ENCODE results near the gene SUGP1. TPM values are rescaled to one million over a fixed set of nuclear protein-coding genes. Genes with fewer than 3 reads are reported as not detected.

Gene SUGP1
- total and polyA plus RNA-seq, 4 donors: 11.2 to 18.9 (median 14.8) TPM

DNA sequence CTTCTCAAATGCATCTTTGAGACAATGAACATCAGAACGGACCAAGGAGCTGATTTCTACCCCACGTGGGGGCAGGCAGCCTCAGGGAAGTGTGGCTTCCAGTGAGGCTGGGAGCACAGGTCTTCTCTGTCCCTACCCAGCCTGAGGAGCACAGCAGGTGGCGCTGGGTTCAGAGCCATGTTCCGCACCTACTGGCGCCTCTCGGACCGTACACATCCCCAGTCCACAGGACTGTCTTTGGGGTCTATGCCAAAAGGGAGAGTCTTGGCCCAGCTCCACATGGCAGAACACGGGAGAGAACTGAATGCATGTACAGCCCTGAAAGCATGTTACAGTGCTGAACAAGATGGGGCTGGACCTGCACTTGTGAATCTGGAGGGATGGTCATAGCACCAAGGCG lies 22.6 kb downstream of the SUGP1 start:
- Histone ChIP-seq H3K4me3 (ENCODE audit: low read depth in 1 of 3, low read length in 3 of 3) (no peak overlapping the region), H3K27me3 (ENCODE audit: control insufficient read depth in 4 of 4, insufficient read depth in 4 of 4, low read length in 3 of 4) (no peaks in the 10 kb centered on the region), H3K9ac (ENCODE audit: low read depth in 1 of 2, low read length in 2 of 2) (no peak overlapping the region), H3K4me1 (ENCODE audit: control insufficient read depth in 4 of 4, insufficient read depth in 4 of 4, low read length in 3 of 4) (peaks cover 8 to 19% (median 15%) of the 10 kb centered on the region in 4 donors), H3K27ac (ENCODE audit: low read depth in 1 of 2, low read length in 2 of 2) (peak overlapping the region in 1 of 2 donors; percentile 86), H3K36me3 (ENCODE audit: control insufficient read depth in 4 of 4, insufficient read depth in 3 of 4, low read depth in 1 of 4, low read length in 3 of 4) (peaks cover 9 to 27% (median 11%) of the 10 kb centered on the region in 4 donors), H3K9me3 (ENCODE audit: control insufficient read depth in 4 of 4, low read length in 3 of 4) (no peaks in the 10 kb centered on the region)
- TF ChIP-seq, protein P1, sequence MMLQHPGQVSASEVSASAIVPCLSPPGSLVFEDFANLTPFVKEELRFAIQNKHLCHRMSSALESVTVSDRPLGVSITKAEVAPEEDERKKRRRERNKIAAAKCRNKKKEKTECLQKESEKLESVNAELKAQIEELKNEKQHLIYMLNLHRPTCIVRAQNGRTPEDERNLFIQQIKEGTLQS (IDR thresholded peaks at IDR 0.05): no peak
- TF ChIP-seq NR2F2 (IDR thresholded peaks at IDR 0.05): no peak
- no peak for TF ChIP-seq RAD21 (IDR thresholded peaks at IDR 0.05)
- TF ChIP-seq RXRA (IDR thresholded peaks at IDR 0.05): no peak
- TF ChIP-seq GABPA (IDR thresholded peaks at IDR 0.05 in 1 of 2, conservative IDR thresholded peaks at IDR 0.05 in 1 of 2): no peak
- TF ChIP-seq HNF4G (IDR thresholded peaks at IDR 0.05): no peak
- TF ChIP-seq FOXA2 (IDR thresholded peaks at IDR 0.05): no peak
- TF ChIP-seq, protein P2, sequence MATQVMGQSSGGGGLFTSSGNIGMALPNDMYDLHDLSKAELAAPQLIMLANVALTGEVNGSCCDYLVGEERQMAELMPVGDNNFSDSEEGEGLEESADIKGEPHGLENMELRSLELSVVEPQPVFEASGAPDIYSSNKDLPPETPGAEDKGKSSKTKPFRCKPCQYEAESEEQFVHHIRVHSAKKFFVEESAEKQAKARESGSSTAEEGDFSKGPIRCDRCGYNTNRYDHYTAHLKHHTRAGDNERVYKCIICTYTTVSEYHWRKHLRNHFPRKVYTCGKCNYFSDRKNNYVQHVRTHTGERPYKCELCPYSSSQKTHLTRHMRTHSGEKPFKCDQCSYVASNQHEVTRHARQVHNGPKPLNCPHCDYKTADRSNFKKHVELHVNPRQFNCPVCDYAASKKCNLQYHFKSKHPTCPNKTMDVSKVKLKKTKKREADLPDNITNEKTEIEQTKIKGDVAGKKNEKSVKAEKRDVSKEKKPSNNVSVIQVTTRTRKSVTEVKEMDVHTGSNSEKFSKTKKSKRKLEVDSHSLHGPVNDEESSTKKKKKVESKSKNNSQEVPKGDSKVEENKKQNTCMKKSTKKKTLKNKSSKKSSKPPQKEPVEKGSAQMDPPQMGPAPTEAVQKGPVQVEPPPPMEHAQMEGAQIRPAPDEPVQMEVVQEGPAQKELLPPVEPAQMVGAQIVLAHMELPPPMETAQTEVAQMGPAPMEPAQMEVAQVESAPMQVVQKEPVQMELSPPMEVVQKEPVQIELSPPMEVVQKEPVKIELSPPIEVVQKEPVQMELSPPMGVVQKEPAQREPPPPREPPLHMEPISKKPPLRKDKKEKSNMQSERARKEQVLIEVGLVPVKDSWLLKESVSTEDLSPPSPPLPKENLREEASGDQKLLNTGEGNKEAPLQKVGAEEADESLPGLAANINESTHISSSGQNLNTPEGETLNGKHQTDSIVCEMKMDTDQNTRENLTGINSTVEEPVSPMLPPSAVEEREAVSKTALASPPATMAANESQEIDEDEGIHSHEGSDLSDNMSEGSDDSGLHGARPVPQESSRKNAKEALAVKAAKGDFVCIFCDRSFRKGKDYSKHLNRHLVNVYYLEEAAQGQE (IDR thresholded peaks at IDR 0.05): no peak
- TF ChIP-seq JUND (IDR thresholded peaks at IDR 0.05): no peak
- TF ChIP-seq HNF4A (conservative IDR thresholded peaks at IDR 0.05): no peak
- WGBS: 59% methylated on average over 9 of the region's 9 CpGs
- DNase-seq (ENCODE audit: low spot score): no peak

- 80% methylated on average over 19 of the region's 19 CpGs for WGBS
- no peaks in the 10 kb centered on the region for H3K27me3 ChIP-seq (ENCODE audit: control insufficient read depth in 4 of 4, insufficient read depth in 4 of 4, low read length in 3 of 4)
- DNase-seq (ENCODE audit: low spot score): no peak
These were observed 23.2 kb downstream of the SUGP1 start for GRCh38 chr19:19296953-19297689.

DNA sequence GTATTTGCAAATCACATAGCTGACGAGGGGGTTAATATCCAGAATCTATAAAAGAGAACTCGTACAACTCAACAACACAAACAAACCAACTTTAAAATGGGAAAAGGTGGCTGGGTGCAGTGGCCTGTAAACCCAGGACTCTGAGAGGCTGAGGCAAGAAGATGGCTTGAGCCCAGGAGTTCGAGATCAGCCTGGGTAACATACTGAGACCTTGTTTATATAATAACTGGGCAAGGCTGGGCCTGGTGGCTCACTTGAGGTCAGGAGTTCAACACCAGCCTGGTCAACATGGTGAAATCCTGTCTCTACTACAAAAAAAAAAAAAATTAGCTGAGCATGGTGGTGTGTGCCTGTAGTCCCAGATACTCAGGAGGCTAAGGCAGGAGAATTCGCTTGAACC lies 25.4 kb downstream of the SUGP1 start:
- DNase-seq (ENCODE audit: low spot score): no peak
- peaks cover 2 to 12% (median 5%) of the 10 kb centered on the region in 4 donors for H3K36me3 ChIP-seq (ENCODE audit: control insufficient read depth in 4 of 4, insufficient read depth in 3 of 4, low read depth in 1 of 4, low read length in 3 of 4)
- H3K9ac ChIP-seq (ENCODE audit: low read depth in 1 of 2, low read length in 2 of 2): no peak overlapping the region
- no peak overlapping the region for H3K4me3 ChIP-seq (ENCODE audit: low read depth in 1 of 3, low read length in 3 of 3)
- peaks cover 8 to 19% (median 15%) of the 10 kb centered on the region in 4 donors for H3K4me1 ChIP-seq (ENCODE audit: control insufficient read depth in 4 of 4, insufficient read depth in 4 of 4, low read length in 3 of 4)
- no peaks in the 10 kb centered on the region for H3K27me3 ChIP-seq (ENCODE audit: control insufficient read depth in 4 of 4, insufficient read depth in 4 of 4, low read length in 3 of 4)
- no peaks in the 10 kb centered on the region for H3K9me3 ChIP-seq (ENCODE audit: control insufficient read depth in 4 of 4, low read length in 3 of 4)
- 54% methylated on average over 4 of the region's 4 CpGs for WGBS
- H3K27ac ChIP-seq (ENCODE audit: low read depth in 1 of 2, low read length in 2 of 2): peak overlapping the region in 1 of 2 donors; percentile 3
- TF ChIP-seq EGR1 (IDR thresholded peaks at IDR 0.05; ENCODE audit: low read depth in 2 of 2) (no peak), SP1 (IDR thresholded peaks at IDR 0.05) (peak; percentile 42), NR2F2 (IDR thresholded peaks at IDR 0.05) (no peak), RAD21 (IDR thresholded peaks at IDR 0.05) (peak in 1 of 2 donors; percentile 20), RXRA (IDR thresholded peaks at IDR 0.05) (peak; percentile 74 to 75), FOXA1 (IDR thresholded peaks at IDR 0.05) (no peak), JUND (IDR thresholded peaks at IDR 0.05) (no peak), FOXA2 (IDR thresholded peaks at IDR 0.05) (no peak), GABPA (IDR thresholded peaks at IDR 0.05 in 1 of 2, conservative IDR thresholded peaks at IDR 0.05 in 1 of 2) (no peak), HNF4A (conservative IDR thresholded peaks at IDR 0.05) (peak; percentile 41 to 51)
- TF ChIP-seq, protein P1 (IDR thresholded peaks at IDR 0.05): no peak
- TF ChIP-seq, protein P2 (IDR thresholded peaks at IDR 0.05): no peak
- TF ChIP-seq, protein P3, sequence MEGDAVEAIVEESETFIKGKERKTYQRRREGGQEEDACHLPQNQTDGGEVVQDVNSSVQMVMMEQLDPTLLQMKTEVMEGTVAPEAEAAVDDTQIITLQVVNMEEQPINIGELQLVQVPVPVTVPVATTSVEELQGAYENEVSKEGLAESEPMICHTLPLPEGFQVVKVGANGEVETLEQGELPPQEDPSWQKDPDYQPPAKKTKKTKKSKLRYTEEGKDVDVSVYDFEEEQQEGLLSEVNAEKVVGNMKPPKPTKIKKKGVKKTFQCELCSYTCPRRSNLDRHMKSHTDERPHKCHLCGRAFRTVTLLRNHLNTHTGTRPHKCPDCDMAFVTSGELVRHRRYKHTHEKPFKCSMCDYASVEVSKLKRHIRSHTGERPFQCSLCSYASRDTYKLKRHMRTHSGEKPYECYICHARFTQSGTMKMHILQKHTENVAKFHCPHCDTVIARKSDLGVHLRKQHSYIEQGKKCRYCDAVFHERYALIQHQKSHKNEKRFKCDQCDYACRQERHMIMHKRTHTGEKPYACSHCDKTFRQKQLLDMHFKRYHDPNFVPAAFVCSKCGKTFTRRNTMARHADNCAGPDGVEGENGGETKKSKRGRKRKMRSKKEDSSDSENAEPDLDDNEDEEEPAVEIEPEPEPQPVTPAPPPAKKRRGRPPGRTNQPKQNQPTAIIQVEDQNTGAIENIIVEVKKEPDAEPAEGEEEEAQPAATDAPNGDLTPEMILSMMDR (IDR thresholded peaks at IDR 0.05; ENCODE audit: low read depth, low read length, missing input control): no peak

More at GRCh38 chr19:19296953-19297689, 23.2 kb downstream of the SUGP1 start:
- Histone ChIP-seq H3K36me3 (ENCODE audit: control insufficient read depth in 4 of 4, insufficient read depth in 3 of 4, low read depth in 1 of 4, low read length in 3 of 4) (peaks cover 7 to 27% (median 9%) of the 10 kb centered on the region in 4 donors), H3K9ac (ENCODE audit: low read depth in 1 of 2, low read length in 2 of 2) (peak overlapping the region in 1 of 2 donors; percentile 1), H3K27ac (ENCODE audit: low read depth in 1 of 2, low read length in 2 of 2) (peak overlapping the region; percentile 32 to 86), H3K4me1 (ENCODE audit: control insufficient read depth in 4 of 4, insufficient read depth in 4 of 4, low read length in 3 of 4) (peaks cover 8 to 19% (median 15%) of the 10 kb centered on the region in 4 donors), H3K9me3 (ENCODE audit: control insufficient read depth in 4 of 4, low read length in 3 of 4) (no peaks in the 10 kb centered on the region), H3K4me3 (ENCODE audit: low read depth in 1 of 3, low read length in 3 of 3) (no peak overlapping the region)
- peak; percentile 5 to 58 for TF ChIP-seq HNF4A (conservative IDR thresholded peaks at IDR 0.05)
- TF ChIP-seq EGR1 (IDR thresholded peaks at IDR 0.05; ENCODE audit: low read depth in 2 of 2): no peak
- peak; percentile 38 to 72 for TF ChIP-seq RXRA (IDR thresholded peaks at IDR 0.05)
